Activated gamma-delta T cell treated with anti-CD3 and anti-CD28 coated beads, Interleukin-2, amount 50 U/mL, for 16 hours (primary cell): ENCODE measurements around the gene DLG5.

Source experiments
- DNase-seq: peaks from one replicate; pipeline ENCODE4 v3.0.0-alpha.2; 2020; ENCODE audit warnings: low read depth

The DLG5 gene

DNA sequence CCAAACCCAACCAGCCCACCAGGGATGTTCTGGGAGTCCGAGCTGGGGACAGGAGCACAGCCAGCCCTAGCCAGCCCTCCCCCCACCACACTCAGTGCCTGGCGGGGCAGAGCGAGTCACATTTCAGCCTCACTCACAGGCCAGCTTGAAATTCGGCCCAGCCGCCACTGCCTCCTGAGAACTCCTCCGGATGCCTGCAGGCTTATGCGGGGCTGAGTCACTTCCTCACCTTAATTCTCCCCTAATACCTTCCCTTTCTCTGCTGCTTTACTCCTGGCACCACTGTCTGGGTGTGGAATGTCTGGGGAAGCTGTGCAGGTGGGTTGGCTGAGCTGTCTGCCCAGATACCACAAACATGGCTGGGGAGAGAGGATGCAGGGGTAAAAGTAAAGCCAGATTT lies 22.6 kb upstream of the DLG5 start:
- DNase-seq, result no peak

DNA sequence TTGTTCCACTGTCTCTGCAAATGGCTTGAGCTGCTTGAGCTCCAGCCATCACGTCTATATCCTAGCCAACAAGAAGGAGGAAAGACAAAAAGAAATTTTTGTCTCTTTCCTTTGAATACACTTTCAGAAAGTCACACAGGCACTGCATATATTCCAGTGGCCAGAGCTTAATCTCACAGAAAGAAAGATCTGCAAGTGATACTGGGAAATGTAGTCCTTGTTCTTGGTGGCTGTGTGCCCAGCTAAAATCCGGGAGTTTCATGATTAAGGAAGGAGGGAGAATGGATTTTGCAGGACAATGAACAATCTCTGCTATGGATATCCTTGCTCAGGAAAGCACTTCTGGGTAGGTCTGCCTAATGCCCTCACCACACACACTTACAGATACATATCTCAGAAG lies 19.5 kb upstream of the DLG5 start:
- no peak for DNase-seq

DNA sequence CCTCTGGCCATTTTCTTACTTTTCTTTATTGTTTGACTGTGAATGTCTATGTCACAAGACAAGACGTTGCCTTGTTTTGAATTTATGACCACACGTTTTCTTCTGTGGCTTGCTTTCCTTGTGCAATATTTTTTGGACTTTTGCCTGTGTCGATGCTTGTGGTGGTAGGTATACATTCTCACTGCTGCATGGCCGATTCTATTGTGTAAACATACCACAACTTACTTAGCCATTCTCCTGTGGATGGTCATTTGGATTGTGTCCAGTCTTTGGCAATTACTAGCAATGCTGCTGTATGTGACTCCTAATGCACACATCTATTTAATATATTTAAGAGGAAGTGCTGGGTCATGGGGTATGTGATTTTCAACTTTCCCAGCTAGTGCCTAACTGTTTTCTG lies 18.0 kb upstream of the DLG5 start:
- DNase-seq, result no peak

- DNase-seq, result no peak
Observed at GRCh38 chr10:77943121-77943901, 16.8 kb upstream of the DLG5 start.

GRCh38 chr10:77941790-77942189 lies 15.2 kb upstream of the DLG5 start:
- no peak for DNase-seq

- no peak for DNase-seq
Observed at GRCh38 chr10:77940627-77941026, 14.1 kb upstream of the DLG5 start.

- DNase-seq, result no peak
Observed at GRCh38 chr10:77940225-77940624, 13.7 kb upstream of the DLG5 start.

- no peak for DNase-seq
Observed at GRCh38 chr10:77939561-77940001, 13.0 kb upstream of the DLG5 start.

DNA sequence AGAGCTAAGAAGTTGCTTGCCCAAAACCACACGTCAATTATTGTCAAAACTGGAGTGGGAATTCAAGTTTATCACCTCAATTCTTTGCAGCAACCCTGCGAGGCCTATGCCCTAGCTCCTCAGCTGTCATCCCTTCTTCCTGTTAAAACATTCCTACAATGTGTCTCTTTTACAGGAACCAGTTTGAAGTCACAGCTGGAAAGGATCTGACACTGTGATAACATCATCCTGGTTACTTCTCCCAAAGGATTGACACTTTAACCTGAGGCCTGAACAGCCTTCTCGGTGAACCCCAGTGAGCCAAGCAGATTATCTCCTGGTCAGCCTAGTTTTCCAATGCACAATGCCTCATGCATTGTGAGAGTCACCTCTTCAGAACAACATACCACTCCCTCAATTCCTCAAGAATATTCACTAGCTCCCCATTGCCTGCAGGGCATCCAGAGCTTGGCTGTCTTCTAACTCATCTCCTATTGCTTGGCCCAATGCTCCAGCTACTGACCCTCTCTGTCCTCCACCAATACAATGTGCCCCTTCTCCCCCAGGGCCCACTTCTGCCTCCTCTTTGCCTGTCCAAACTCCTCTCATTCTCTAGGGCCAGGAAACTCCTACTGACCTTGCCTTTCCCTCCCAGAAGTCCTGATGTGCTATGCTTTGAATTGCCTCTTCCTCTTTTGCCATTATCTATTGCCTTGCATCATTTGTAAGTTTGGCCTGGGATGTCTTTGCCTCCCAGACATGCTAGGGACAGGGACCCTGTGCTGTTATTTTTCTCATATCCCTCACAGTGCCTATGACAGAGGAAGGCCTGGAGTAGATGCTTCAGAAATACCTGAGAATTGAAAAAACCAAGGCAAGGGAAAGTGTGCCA lies 10.4 kb upstream of the DLG5 start:
- DNase-seq, result no peak

- no peak for DNase-seq
Observed at GRCh38 chr10:77932016-77932715, 5.6 kb upstream of the DLG5 start.

- no peak for DNase-seq
Observed at GRCh38 chr10:77927402-77928246, 1.1 kb upstream of the DLG5 start.

GRCh38 chr10:77925795-77926565 lies 575 bp downstream of the DLG5 start:
- DNase-seq, result no peak

- no peak for DNase-seq
Observed at GRCh38 chr10:77925410-77925794, 1.2 kb downstream of the DLG5 start.

GRCh38 chr10:77922566-77923179 lies 3.9 kb downstream of the DLG5 start:
- DNase-seq, result no peak

GRCh38 chr10:77922055-77922454 lies 4.5 kb downstream of the DLG5 start:
- DNase-seq, result no peak

DNA sequence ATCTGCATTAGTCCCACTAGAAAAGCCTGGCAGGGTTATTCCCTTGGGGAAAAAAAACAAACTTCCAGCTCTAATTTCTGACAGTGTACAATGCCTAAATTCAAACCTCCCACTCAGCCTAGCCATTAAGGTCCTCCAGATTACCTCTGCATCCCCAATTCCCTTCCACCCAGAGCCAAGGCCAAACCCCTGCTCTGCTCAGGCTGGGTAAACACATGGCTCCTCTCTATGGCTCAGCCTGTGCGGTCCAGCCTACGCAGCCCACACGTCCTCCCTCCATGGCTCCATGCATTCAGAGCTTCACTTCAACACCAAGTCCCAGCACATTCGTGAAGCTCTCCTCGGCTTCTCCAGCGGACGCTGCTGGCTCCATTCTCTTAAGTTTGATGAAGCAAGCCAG lies 5.2 kb downstream of the DLG5 start:
- DNase-seq, result no peak

- DNase-seq, result no peak
Observed at GRCh38 chr10:77920495-77920894, 6.1 kb downstream of the DLG5 start.

GRCh38 chr10:77919713-77920108 lies 6.8 kb downstream of the DLG5 start:
- no peak for DNase-seq

- no peak for DNase-seq
Observed at GRCh38 chr10:77915319-77916105, 11.0 kb downstream of the DLG5 start.

GRCh38 chr10:77913090-77913489 lies 13.5 kb downstream of the DLG5 start:
- DNase-seq, result no peak
